HG02763 (cell line): ENCODE data around the gene HTR2B.
"Not testable (repeated sequence)": the region's sequence is repeated elsewhere in the genome, so short reads cannot be mapped to it uniquely, and the experiment has no call there.

Experiments
- ATAC-seq: cut with Tn5 transposase; IDR thresholded peaks from one replicate; pipeline ENCODE4 v1.9.1; 2021; ENCODE audit warnings: mild to moderate bottlenecking, moderate library complexity; ENCODE audit not compliant: unreplicated experiment

The HTR2B gene

DNA sequence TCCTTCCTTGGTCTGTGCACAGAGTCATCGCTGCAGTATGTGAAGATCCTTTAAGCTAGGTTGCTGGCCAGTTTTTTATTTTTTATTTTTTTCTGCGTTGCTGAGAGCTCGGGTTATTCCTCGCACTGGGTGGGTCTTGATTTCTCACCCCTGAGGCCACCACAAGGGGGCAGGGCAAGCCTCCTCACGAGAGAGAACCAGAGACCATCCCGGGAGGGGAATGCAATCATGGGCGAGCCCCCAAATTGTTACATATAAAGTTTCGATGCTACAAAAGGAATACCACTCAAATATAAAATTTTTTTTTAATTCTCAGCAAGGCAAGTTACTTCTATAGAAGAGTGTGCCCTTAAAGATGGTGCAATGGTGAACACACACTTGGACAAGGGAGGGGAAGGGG is 24.9 kb downstream of the HTR2B start:
- ATAC-seq, result no peak

- ATAC-seq, result no peak
Observed at GRCh38 chr2:231094736-231095346, 30.0 kb downstream of the HTR2B start.

- ATAC-seq, result no peak
Observed at GRCh38 chr2:231093933-231094332, 30.9 kb downstream of the HTR2B start.

DNA sequence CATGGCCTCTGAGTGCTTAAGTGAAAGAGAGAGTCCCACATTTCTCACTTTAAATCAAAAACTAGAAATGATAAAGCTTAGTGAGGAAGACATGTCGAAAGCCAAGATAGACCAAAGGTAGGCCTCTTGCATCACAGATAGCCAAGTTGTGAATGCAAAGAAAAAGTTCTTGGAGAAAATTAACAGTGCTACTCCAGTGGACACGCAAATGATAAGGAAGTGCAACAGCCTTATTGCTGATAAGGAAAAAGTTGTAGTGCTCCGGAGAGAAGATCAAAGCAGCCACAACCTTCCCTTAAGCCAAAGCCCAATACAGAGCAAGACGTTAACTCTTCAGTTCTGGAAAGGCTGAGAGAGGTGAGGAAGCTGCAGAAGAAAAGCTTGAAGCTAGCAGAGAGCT is 36.1 kb downstream of the HTR2B start:
- no peak for ATAC-seq

DNA sequence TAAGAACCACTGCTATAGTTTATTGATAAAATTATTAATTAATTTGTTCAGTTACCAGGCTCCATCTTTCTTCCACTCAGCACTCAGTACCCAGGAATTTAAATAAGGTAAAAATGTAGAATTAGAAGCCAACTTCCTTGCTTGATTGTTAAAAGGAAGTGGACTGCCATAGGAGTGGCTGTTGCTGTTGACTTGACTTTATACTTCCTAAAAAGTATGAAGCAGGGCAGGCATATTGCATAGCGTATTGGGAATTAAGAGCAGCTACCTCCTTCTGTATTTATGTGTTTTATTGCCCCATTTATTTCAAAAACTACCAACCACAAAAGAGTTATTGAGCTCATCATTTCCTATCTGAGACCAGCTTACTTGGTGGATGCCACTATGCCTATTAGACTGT is 40.3 kb downstream of the HTR2B start:
- no peak for ATAC-seq

DNA sequence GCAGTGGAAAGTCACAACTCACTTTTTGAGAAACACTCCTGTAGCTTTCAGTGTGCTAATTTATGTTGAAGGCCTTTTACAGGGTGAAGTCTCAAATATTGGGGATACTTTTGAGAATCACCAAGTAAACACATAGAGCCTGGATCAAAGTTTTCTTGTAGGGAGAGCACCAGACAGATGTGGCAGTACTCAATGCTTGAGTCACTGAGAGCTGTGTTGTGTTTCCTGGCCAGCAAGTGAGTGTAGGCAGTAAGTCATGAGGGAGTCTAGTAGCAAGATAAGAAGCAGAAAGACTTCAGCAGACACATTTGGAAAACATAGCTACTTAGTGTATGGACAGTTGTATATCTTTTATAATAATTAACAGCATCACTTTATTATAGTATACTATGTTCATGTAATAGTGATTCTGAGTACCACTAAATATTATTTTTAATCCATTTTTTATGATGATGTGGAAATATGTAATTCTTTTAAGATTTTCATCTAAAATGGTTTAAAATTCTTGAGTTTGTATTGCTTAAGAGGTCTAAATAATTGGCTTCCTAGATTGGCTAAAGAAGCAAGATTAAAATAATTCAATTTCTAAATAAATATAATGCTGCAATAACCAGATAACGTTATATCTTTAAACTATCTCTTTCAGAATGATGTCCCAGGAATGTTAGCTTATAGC is 55.3 kb downstream of the HTR2B start:
- ATAC-seq, result no peak

- ATAC-seq, result no peak
Observed at GRCh38 chr2:231068525-231069222, 56.2 kb downstream of the HTR2B start.

GRCh38 chr2:231067531-231067930 is 57.3 kb downstream of the HTR2B start:
- not testable (repeated sequence) for ATAC-seq

DNA sequence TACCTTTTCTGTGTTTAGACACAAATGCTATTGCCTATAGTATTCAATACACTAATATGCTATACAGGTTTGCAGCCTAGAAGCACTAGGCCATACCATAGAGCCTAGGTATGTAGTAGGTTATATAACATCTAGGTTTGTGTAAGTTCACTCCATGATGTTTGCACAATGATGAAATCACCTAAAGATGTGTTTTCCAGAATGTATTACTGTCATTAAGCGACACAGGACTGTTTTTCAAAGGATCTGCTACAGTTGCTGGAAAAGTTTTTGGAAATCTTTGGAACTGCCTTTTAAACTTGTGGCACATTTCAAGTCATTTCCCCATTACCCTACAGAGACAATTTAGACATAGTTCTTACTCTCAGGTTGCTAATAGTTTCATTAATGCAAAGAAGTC is 58.9 kb downstream of the HTR2B start:
- ATAC-seq, result no peak

DNA sequence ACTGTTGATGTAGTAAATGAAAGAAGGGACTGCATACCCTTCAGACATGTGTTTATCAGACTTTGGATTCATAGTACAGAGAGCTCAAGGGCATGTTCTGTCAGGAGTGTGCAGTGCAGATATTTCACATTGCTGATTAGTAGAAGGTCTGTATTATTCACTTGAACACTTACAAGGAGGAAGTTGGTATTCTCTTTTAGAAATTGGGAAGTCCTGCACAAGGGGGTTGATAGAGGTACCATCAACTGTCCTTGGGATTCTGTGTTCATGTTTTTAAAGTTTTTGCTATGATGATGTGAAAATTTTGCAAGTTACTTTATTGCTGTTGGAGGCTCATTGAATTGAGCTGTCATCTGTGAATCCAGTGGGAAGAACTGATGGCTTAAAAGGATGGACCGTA is 61.5 kb downstream of the HTR2B start:
- no peak for ATAC-seq

DNA sequence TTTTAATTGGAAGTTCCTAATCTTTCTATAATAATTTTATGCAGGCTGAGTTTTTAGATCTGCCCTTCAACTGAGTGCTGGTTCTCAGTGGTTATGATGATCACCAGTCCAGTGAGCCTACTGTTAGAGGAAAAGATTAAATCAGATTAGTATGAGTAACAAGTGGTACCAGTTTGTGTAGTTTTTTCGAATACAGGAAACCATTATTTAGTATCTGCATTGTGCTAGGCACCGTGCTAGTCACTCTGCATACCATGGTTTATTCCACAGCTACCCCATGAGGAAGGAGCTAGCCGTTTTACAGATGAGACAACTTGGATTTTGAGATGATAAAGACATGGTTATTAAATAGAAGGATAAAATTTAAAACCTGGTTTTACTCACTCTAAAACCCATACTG is 62.1 kb downstream of the HTR2B start:
- no peak for ATAC-seq

DNA sequence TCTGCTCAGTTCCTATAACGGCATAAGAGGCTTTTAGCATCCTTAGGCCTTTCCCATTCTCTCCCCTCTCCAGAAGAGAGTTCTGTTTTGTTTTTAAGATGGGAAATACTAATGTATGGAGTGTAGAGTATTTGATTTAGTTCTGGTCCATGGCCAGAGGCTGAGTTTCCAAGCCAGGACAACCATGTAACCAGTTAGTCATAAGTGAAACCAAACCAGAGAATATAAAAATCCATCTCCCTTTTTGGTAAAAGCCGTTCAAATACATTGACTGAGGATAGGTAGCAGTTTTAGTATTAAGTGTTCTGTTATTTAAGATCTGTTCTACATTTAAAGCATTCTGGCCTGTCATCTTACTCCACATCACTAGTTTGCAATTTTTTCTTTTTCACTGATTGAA is 65.1 kb downstream of the HTR2B start:
- no peak for ATAC-seq

GRCh38 chr2:231058761-231059550 is 65.9 kb downstream of the HTR2B start:
- no peak for ATAC-seq
